Glutamatergic neuron (in vitro differentiated cells): Measurements from ENCODE around the gene KLHL40. TPM values are rescaled to one million over a fixed set of nuclear protein-coding genes. Genes with fewer than 3 reads are reported as not detected.

Experiments used
- DNase-seq: peaks from one replicate; pipeline ENCODE4 v3.0.0; 2022
- H3K27ac Mint-ChIP-seq: one replicate; pipeline ENCODE4 v1.8.0; 2020; ENCODE audit warnings: mild to moderate bottlenecking, mixed read lengths, inconsistent platforms; ENCODE audit not compliant: unreplicated experiment
- H3K27me3 Mint-ChIP-seq: one replicate; pipeline ENCODE4 v1.8.0; 2020; ENCODE audit warnings: mild to moderate bottlenecking, moderate library complexity, mixed read lengths, inconsistent platforms; ENCODE audit not compliant: unreplicated experiment
- H3K36me3 Mint-ChIP-seq: one replicate; pipeline ENCODE4 v1.8.0; 2020; ENCODE audit warnings: mild to moderate bottlenecking, mixed read lengths, inconsistent platforms; ENCODE audit not compliant: unreplicated experiment
- H3K4me1 Mint-ChIP-seq: one replicate; pipeline ENCODE4 v1.8.0; 2020; ENCODE audit warnings: mild to moderate bottlenecking, low read depth, mixed read lengths, inconsistent platforms; ENCODE audit not compliant: unreplicated experiment
- H3K4me3 Mint-ChIP-seq: one replicate; pipeline ENCODE4 v1.8.0; 2020; ENCODE audit warnings: mild to moderate bottlenecking, mixed read lengths, inconsistent platforms; ENCODE audit not compliant: unreplicated experiment
- H3K9me3 Mint-ChIP-seq: one replicate; pipeline ENCODE4 v1.8.0; 2020; ENCODE audit warnings: mild to moderate bottlenecking, moderate library complexity, mixed read lengths, inconsistent platforms; ENCODE audit not compliant: unreplicated experiment
- CTCF ChIP-seq: fragments of 200-600 bp; sonication (generic); IDR thresholded peaks from one replicate; pipeline ENCODE4 v1.5.0; 2021; ENCODE audit not compliant: partially characterized antibody, unreplicated experiment
- total RNA-seq: library from RNA; stranded (reverse); fragmentation: NEBNext Ultra II Directional; extraction: Animal tissue kit (Norgen Biotek cat#: 25700); gene quantifications from one replicate; pipeline ENCODE4 v1.2.1, GENCODE V29; 2021; ENCODE audit not compliant: unreplicated experiment

KLHL40 gene
- total RNA-seq, 1 donor from 2014 or later: 0.44 TPM

DNA sequence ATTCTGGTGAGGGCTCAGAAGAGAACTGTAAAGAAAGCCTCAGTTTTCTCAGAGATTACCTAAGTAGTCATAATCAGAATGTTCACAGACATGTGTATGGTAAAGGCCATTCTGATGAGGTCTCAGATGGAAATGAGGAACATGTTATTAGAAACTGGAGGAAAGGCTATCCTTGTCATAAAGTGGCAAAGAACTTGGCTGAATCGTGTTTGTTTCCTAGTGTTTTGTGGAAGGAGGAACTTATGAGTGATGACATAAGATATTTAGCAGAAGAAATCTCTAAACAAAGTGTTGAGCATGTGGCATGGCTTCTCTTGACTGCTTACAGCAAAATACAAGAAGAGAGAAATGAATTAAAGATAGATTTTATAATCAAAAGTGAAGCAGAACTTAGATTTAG, 12.8 kb upstream of the KLHL40 start:
- peaks cover 22% of the 10 kb centered on the region for H3K36me3 Mint-ChIP-seq

GRCh38 chr3:42673082-42673481, 12.3 kb upstream of the KLHL40 start:
- TF ChIP-seq CTCF: no peak
- peaks cover 25% of the 10 kb centered on the region for H3K9me3 Mint-ChIP-seq
- H3K27me3 Mint-ChIP-seq: peaks cover 2% of the 10 kb centered on the region
- no peak for DNase-seq
- H3K27ac Mint-ChIP-seq: no peak overlapping the region
- H3K4me3 Mint-ChIP-seq: no peak overlapping the region
- H3K4me1 Mint-ChIP-seq: peaks cover 11% of the 10 kb centered on the region
- H3K36me3 Mint-ChIP-seq: peaks cover 28% of the 10 kb centered on the region

More for the DNA sequence above, 12.8 kb upstream of the KLHL40 start:
- Mint-ChIP-seq H3K27ac (no peak overlapping the region), H3K9me3 (peaks cover 27% of the 10 kb centered on the region), H3K27me3 (peaks cover 7% of the 10 kb centered on the region), H3K4me3 (no peak overlapping the region), H3K4me1 (peaks cover 17% of the 10 kb centered on the region)
- TF ChIP-seq CTCF: no peak
- DNase-seq: no peak

GRCh38 chr3:42674146-42674545, 11.2 kb upstream of the KLHL40 start:
- DNase-seq: no peak
- no peak for TF ChIP-seq CTCF
- Mint-ChIP-seq H3K4me3 (no peak overlapping the region), H3K27me3 (no peaks in the 10 kb centered on the region), H3K4me1 (peaks cover 2% of the 10 kb centered on the region), H3K9me3 (peaks cover 19% of the 10 kb centered on the region), H3K27ac (no peak overlapping the region), H3K36me3 (peaks cover 30% of the 10 kb centered on the region)

- Mint-ChIP-seq H3K27me3 (no peaks in the 10 kb centered on the region), H3K9me3 (peaks cover 19% of the 10 kb centered on the region), H3K36me3 (peaks cover 38% of the 10 kb centered on the region)
Observed at GRCh38 chr3:42675909-42676308, 9.4 kb upstream of the KLHL40 start.

DNA sequence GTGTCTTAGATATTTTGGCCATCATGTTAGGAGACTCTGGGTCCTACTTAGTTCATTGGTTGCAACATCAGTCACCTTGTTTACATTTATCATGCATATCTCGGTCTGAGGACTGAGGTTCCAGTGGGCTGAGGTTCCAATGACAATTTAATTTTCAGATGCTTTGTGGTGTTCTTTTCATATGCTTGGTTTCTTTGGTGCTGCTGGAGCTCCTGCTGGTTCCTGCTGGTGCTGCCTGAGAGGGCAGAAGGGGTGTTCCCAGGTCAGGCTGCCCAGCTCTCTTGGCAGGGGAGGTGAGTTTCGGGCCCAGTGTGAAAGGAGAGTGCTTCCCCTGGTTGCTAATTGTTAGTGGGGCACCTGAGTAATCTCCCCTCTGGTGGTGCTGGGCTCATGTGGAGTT, 6.9 kb upstream of the KLHL40 start:
- peaks cover 20% of the 10 kb centered on the region for H3K9me3 Mint-ChIP-seq
- no peak overlapping the region for H3K4me3 Mint-ChIP-seq
- H3K27me3 Mint-ChIP-seq: no peaks in the 10 kb centered on the region
- no peaks in the 10 kb centered on the region for H3K4me1 Mint-ChIP-seq
- no peak overlapping the region for H3K27ac Mint-ChIP-seq
- no peak for DNase-seq
- TF ChIP-seq CTCF: no peak
- H3K36me3 Mint-ChIP-seq: peaks cover 38% of the 10 kb centered on the region

More at GRCh38 chr3:42675909-42676308, 9.4 kb upstream of the KLHL40 start:
- Mint-ChIP-seq H3K4me3 (no peak overlapping the region), H3K27ac (no peak overlapping the region), H3K4me1 (no peaks in the 10 kb centered on the region)
- no peak for TF ChIP-seq CTCF
- DNase-seq: no peak
